K562 (cell line): ENCODE data around the gene FAM180B. TPM values are rescaled to one million over a fixed set of nuclear protein-coding genes. Genes with fewer than 3 reads are reported as not detected.

Source experiments
- MEF2D ChIP-seq: conservative IDR thresholded peaks from 2 replicates; pipeline ENCODE4 v1.6.1; 2016; ENCODE audit warnings: low read depth, missing genetic modification characterization, missing compliant biosample characterization
- RBM22 ChIP-seq: fragments of 200-400 bp; formaldehyde crosslinking; IDR thresholded peaks from 2 replicates; pipeline ENCODE4 v1.6.1; 2018; ENCODE audit warnings: low read length, low read depth; ENCODE audit not compliant: poor library complexity, severe bottlenecking
- RHOXF2B ChIP-seq: fragments of 250-450 bp; sonication (Bioruptor Pico); conservative IDR thresholded peaks from 2 replicates; pipeline ENCODE4 v1.5.1; 2021
- SIN3A ChIP-seq, 2 experiments: fragments of 150-350 bp in 1 of 2; IDR thresholded peaks; 2 replicates each; pipeline ENCODE4 v1.6.1; 2011 to 2016; ENCODE audit warnings: borderline replicate concordance in 2 of 2, low read depth in 2 of 2, low read length in 2 of 2, mild to moderate bottlenecking in 2 of 2, moderate library complexity in 2 of 2; ENCODE audit not compliant: control insufficient read depth in 1 of 2
- TOE1 ChIP-seq, 2 experiments: fragments of 450-650 bp in 1 of 2; sonication (generic) in 1 of 2; formaldehyde crosslinking in 1 of 2; IDR thresholded peaks; 2 replicates each; pipeline versions ENCODE4 v1.7.1 to v1.8.0; 2016 to 2022; ENCODE audit warnings: borderline replicate concordance in 2 of 2, mild to moderate bottlenecking in 2 of 2, antibody characterized with exemption in 1 of 2, inconsistent platforms in 1 of 2, low read depth in 1 of 2, missing genetic modification reagents in 1 of 2, moderate library complexity in 1 of 2
- polyA plus RNA-seq, 8 experiments: library from polyadenylated mRNA; depleted of rRNA in 4 of 8; stranded (reverse) in 5 of 8; unstranded in 3 of 8; fragments of >200 nt; fragmentation: Nextera tagmentation in 2 of 8; fragmentation: Illumina TruSeq in 1 of 8; extraction: Ambion mirVana in 2 of 8; extraction: Trizol in 1 of 8; gene quantifications; 2 replicates each; pipeline versions ENCODE4 v1.2.1 to v1.2.3, GENCODE V29; 2011 to 2014; ENCODE audit warnings: inconsistent platforms in 1 of 8, missing spikeins in 1 of 8
- total RNA-seq, 7 experiments: library from RNA; depleted of rRNA in 6 of 7; stranded (reverse); fragments of >200 nt in 6 of 7; fragmentation: Illumina TruSeq in 2 of 7; extraction: Trizol in 2 of 7; gene quantifications; 2 replicates each; pipeline versions ENCODE4 v1.2.1 to v1.2.3, GENCODE V29; 2011 to 2021; ENCODE audit warnings: low replicate concordance in 1 of 7
- TF ChIP-seq, protein P1 (sequence below): sonication (generic); formaldehyde crosslinking; IDR thresholded peaks from 2 replicates; pipeline ENCODE4 v1.8.0; 2023; ENCODE audit warnings: mild to moderate bottlenecking, missing genetic modification reagents
- TF ChIP-seq, protein P2 (sequence below): fragments of 450-650 bp; IDR thresholded peaks from 2 replicates; pipeline ENCODE4 v1.6.1; 2014; ENCODE audit warnings: low read depth, mild to moderate bottlenecking, moderate library complexity, borderline replicate concordance

Gene FAM180B
- total and polyA plus RNA-seq, 9 of the 15 experiments (the other 6 are each of a cell fraction or from before 2014, with no cell fraction given), result 0.05 to 0.14 TPM; not detected in 7

DNA sequence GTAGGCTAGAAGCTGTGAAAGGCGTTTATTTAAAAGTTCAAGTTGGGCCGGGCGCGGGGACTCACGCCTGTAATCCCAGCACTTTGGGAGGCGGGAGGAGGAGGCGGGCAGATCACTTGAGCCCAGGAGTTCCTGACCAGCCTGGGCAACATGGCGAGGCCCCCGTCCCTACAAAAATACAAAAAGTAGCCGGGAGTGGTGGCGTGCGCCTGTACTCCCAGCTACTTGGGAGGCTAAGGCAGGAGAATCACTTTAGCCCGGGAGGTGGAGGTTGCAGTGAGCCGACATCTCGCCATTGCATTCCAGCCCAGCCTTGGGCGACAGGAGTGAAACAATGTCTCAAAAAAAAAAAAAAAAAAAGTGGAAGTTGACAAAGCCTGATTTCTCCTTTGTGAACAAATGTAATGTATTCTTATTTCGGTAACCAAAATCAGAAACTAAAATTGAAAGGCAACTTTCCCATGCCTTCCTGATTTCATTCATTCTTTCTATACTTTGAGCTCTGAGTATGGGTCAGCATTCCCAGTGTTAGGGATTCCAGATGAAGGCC is 20.3 kb upstream of the FAM180B start (continued):
- TF ChIP-seq, protein P1, sequence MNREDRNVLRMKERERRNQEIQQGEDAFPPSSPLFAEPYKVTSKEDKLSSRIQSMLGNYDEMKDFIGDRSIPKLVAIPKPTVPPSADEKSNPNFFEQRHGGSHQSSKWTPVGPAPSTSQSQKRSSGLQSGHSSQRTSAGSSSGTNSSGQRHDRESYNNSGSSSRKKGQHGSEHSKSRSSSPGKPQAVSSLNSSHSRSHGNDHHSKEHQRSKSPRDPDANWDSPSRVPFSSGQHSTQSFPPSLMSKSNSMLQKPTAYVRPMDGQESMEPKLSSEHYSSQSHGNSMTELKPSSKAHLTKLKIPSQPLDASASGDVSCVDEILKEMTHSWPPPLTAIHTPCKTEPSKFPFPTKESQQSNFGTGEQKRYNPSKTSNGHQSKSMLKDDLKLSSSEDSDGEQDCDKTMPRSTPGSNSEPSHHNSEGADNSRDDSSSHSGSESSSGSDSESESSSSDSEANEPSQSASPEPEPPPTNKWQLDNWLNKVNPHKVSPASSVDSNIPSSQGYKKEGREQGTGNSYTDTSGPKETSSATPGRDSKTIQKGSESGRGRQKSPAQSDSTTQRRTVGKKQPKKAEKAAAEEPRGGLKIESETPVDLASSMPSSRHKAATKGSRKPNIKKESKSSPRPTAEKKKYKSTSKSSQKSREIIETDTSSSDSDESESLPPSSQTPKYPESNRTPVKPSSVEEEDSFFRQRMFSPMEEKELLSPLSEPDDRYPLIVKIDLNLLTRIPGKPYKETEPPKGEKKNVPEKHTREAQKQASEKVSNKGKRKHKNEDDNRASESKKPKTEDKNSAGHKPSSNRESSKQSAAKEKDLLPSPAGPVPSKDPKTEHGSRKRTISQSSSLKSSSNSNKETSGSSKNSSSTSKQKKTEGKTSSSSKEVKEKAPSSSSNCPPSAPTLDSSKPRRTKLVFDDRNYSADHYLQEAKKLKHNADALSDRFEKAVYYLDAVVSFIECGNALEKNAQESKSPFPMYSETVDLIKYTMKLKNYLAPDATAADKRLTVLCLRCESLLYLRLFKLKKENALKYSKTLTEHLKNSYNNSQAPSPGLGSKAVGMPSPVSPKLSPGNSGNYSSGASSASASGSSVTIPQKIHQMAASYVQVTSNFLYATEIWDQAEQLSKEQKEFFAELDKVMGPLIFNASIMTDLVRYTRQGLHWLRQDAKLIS (CRISPR knock-in tag), result 0 out of 2 replicates have a peak, but pooled peaks have one; percentile 64
- no peak for TF ChIP-seq TOE1 (IDR thresholded peaks at IDR 0.05; ENCODE audit: borderline replicate concordance)
- no peak for TF ChIP-seq TOE1 (CRISPR knock-in tag; IDR thresholded peaks at IDR 0.05; ENCODE audit: borderline replicate concordance, low read depth)
- no peak for TF ChIP-seq RHOXF2B (CRISPR knock-in tag)
- TF ChIP-seq, protein P2, sequence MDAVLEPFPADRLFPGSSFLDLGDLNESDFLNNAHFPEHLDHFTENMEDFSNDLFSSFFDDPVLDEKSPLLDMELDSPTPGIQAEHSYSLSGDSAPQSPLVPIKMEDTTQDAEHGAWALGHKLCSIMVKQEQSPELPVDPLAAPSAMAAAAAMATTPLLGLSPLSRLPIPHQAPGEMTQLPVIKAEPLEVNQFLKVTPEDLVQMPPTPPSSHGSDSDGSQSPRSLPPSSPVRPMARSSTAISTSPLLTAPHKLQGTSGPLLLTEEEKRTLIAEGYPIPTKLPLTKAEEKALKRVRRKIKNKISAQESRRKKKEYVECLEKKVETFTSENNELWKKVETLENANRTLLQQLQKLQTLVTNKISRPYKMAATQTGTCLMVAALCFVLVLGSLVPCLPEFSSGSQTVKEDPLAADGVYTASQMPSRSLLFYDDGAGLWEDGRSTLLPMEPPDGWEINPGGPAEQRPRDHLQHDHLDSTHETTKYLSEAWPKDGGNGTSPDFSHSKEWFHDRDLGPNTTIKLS, result no peak
- no peak for TF ChIP-seq MEF2D (tag)
- no peak for TF ChIP-seq RBM22
- no peak for TF ChIP-seq SIN3A (IDR thresholded peaks at IDR 0.05; ENCODE audit: borderline replicate concordance in 2 of 2, control insufficient read depth in 1 of 2, low read depth in 2 of 2, low read length in 2 of 2)
- TF ChIP-seq, all 486 proteins: peak for 9
